Astrocyte (in vitro differentiated cells and primary cell): Measurements from ENCODE around the gene ENOX1. TPM values are rescaled to one million over a fixed set of nuclear protein-coding genes. Genes with fewer than 3 reads are reported as not detected.

ENCODE experiments used
- DNase-seq: peaks from one replicate; pipeline ENCODE4 v3.0.0-alpha.2; 2010; ENCODE audit warnings: low read depth
- FAIRE-seq: peaks from 2 replicates; lab custom pipeline; 2011; peaks lifted over from hg19 to GRCh38; lab: Jason Lieb, UNC
- H2AFZ ChIP-seq: 2 replicates; pipeline ENCODE4 v1.6.0; 2012; ENCODE audit warnings: low read depth, low read length, inconsistent platforms
- H3K27ac ChIP-seq: 2 replicates; pipeline ENCODE4 v1.5.1; 2011; ENCODE audit warnings: low read depth, low read length, inconsistent platforms
- H3K27me3 ChIP-seq: 2 replicates; pipeline ENCODE4 v1.6.0; 2011; ENCODE audit warnings: low read length, inconsistent platforms; ENCODE audit not compliant: insufficient read depth
- H3K36me3 ChIP-seq: 2 replicates; pipeline ENCODE4 v1.5.1; 2011; ENCODE audit warnings: low read length, inconsistent platforms; ENCODE audit not compliant: insufficient read depth
- H3K4me1 ChIP-seq: 2 replicates; pipeline ENCODE4 v1.5.1; 2011; ENCODE audit warnings: low read length, inconsistent platforms; ENCODE audit not compliant: insufficient read depth
- H3K4me2 ChIP-seq: 2 replicates; pipeline ENCODE4 v1.6.0; 2012; ENCODE audit warnings: low read length, inconsistent platforms
- H3K4me3 ChIP-seq: 2 replicates; pipeline ENCODE4 v1.5.1; 2011; ENCODE audit warnings: low read depth, mild to moderate bottlenecking, low read length, inconsistent platforms; ENCODE audit not compliant: insufficient read depth
- H3K79me2 ChIP-seq: 2 replicates; pipeline ENCODE4 v1.6.0; 2012; ENCODE audit warnings: mild to moderate bottlenecking, low read length, inconsistent platforms; ENCODE audit not compliant: insufficient read depth
- H3K9ac ChIP-seq: 2 replicates; pipeline ENCODE4 v1.6.0; 2012; ENCODE audit warnings: mild to moderate bottlenecking, low read length, inconsistent platforms
- H3K9me3 ChIP-seq: 2 replicates; pipeline ENCODE4 v1.5.1; 2012; ENCODE audit warnings: low read depth, mild to moderate bottlenecking, low read length, inconsistent platforms; ENCODE audit not compliant: insufficient read depth
- H4K20me1 ChIP-seq: 2 replicates; pipeline ENCODE4 v1.6.0; 2012; ENCODE audit warnings: low read length, inconsistent platforms; ENCODE audit not compliant: insufficient read depth
- H3K27ac Mint-ChIP-seq: one replicate; pipeline ENCODE4 v1.8.0; 2021; ENCODE audit warnings: mild to moderate bottlenecking, mixed read lengths; ENCODE audit not compliant: unreplicated experiment
- H3K27me3 Mint-ChIP-seq: one replicate; pipeline ENCODE4 v1.8.0; 2021; ENCODE audit warnings: low read depth, mixed read lengths; ENCODE audit not compliant: unreplicated experiment
- H3K36me3 Mint-ChIP-seq: one replicate; pipeline ENCODE4 v1.8.0; 2021; ENCODE audit warnings: low read depth, mixed read lengths; ENCODE audit not compliant: unreplicated experiment
- H3K4me1 Mint-ChIP-seq: one replicate; pipeline ENCODE4 v1.8.0; 2021; ENCODE audit warnings: low read depth, mixed read lengths; ENCODE audit not compliant: unreplicated experiment
- H3K4me3 Mint-ChIP-seq: one replicate; pipeline ENCODE4 v1.8.0; 2021; ENCODE audit warnings: mild to moderate bottlenecking, moderate library complexity, mixed read lengths; ENCODE audit not compliant: unreplicated experiment
- H3K9me3 Mint-ChIP-seq: one replicate; pipeline ENCODE4 v1.8.0; 2021; ENCODE audit warnings: mild to moderate bottlenecking, mixed read lengths; ENCODE audit not compliant: unreplicated experiment
- CTCF ChIP-seq: IDR thresholded peaks from 2 replicates; pipeline ENCODE4 v1.5.1; 2011; ENCODE audit warnings: low read depth, mild to moderate bottlenecking, inconsistent platforms, low read length, moderate library complexity; ENCODE audit not compliant: insufficient read depth
- EZH2 ChIP-seq: IDR thresholded peaks from 2 replicates; pipeline ENCODE4 v1.6.1; 2012; ENCODE audit warnings: mild to moderate bottlenecking, low read length, inconsistent platforms; ENCODE audit not compliant: insufficient read depth
- total RNA-seq: library from RNA; stranded (reverse); gene quantifications from 2 replicates; pipeline ENCODE4 v1.2.1, GENCODE V29; 2021

The ENOX1 gene
- total RNA-seq, 1 donor from 2014 or later: 2.3 TPM

- H3K27me3 ChIP-seq: peaks cover 2% of the 10 kb centered on the region
- FAIRE-seq (no peak), DNase-seq (no peak)
- Mint-ChIP-seq H3K4me3 (no peak overlapping the region), H3K27ac (no peak overlapping the region), H3K36me3 (no peaks in the 10 kb centered on the region), H3K4me1 (peaks cover 11% of the 10 kb centered on the region), H3K27me3 (peaks cover 4% of the 10 kb centered on the region), H3K9me3 (no peaks in the 10 kb centered on the region)
- H3K27ac ChIP-seq: no peak overlapping the region
- no peak overlapping the region for H3K4me3 ChIP-seq
- no peaks in the 10 kb centered on the region for H4K20me1 ChIP-seq
- TF ChIP-seq EZH2 (no peak), CTCF (no peak)
- H3K79me2 ChIP-seq: no peaks in the 10 kb centered on the region
- H3K36me3 ChIP-seq: no peaks in the 10 kb centered on the region
- no peaks in the 10 kb centered on the region for H3K4me1 ChIP-seq
- no peak overlapping the region for H3K4me2 ChIP-seq
- H2AFZ ChIP-seq: no peak overlapping the region
- H3K9ac ChIP-seq: no peak overlapping the region
- H3K9me3 ChIP-seq: no peaks in the 10 kb centered on the region
Observed at GRCh38 chr13:43773602-43774001, 13.2 kb downstream of the ENOX1 start.

GRCh38 chr13:43770871-43771270 is 15.9 kb downstream of the ENOX1 start:
- no peaks in the 10 kb centered on the region for H3K27me3 ChIP-seq
- H3K79me2 ChIP-seq: no peaks in the 10 kb centered on the region
- no peak overlapping the region for H3K9ac ChIP-seq
- no peak overlapping the region for H2AFZ ChIP-seq
- H3K27ac ChIP-seq: no peak overlapping the region
- H3K27me3 Mint-ChIP-seq: no peaks in the 10 kb centered on the region
- H3K9me3 Mint-ChIP-seq: no peaks in the 10 kb centered on the region
- H3K36me3 ChIP-seq: no peaks in the 10 kb centered on the region
- no peak for DNase-seq
- FAIRE-seq: no peak
- no peak overlapping the region for H3K27ac Mint-ChIP-seq
- H3K4me1 ChIP-seq: no peaks in the 10 kb centered on the region
- TF ChIP-seq CTCF: no peak
- no peak for TF ChIP-seq EZH2
- no peaks in the 10 kb centered on the region for H3K9me3 ChIP-seq
- no peak overlapping the region for H3K4me3 ChIP-seq
- peaks cover 3% of the 10 kb centered on the region for H3K4me1 Mint-ChIP-seq
- no peak overlapping the region for H3K4me3 Mint-ChIP-seq
- no peaks in the 10 kb centered on the region for H3K36me3 Mint-ChIP-seq
- no peaks in the 10 kb centered on the region for H4K20me1 ChIP-seq
- no peak overlapping the region for H3K4me2 ChIP-seq

GRCh38 chr13:43769529-43769928 is 17.2 kb downstream of the ENOX1 start:
- H3K27me3 ChIP-seq: no peaks in the 10 kb centered on the region
- H3K4me3 ChIP-seq: no peak overlapping the region
- no peaks in the 10 kb centered on the region for H3K4me1 ChIP-seq
- Mint-ChIP-seq H3K4me1 (peaks cover 3% of the 10 kb centered on the region), H3K9me3 (no peaks in the 10 kb centered on the region), H3K27me3 (no peaks in the 10 kb centered on the region), H3K36me3 (no peaks in the 10 kb centered on the region), H3K4me3 (no peak overlapping the region), H3K27ac (no peak overlapping the region)
- TF ChIP-seq EZH2 (no peak), CTCF (no peak)
- no peak overlapping the region for H3K27ac ChIP-seq
- DNase-seq (no peak), FAIRE-seq (no peak)
- H3K4me2 ChIP-seq: no peak overlapping the region
- H2AFZ ChIP-seq: no peak overlapping the region
- no peaks in the 10 kb centered on the region for H3K9me3 ChIP-seq
- H3K9ac ChIP-seq: no peak overlapping the region
- H3K79me2 ChIP-seq: no peaks in the 10 kb centered on the region
- no peaks in the 10 kb centered on the region for H4K20me1 ChIP-seq
- H3K36me3 ChIP-seq: no peaks in the 10 kb centered on the region
